ENCODE measurements around the gene SERTM1. TPM values are rescaled to one million over a fixed set of nuclear protein-coding genes. Genes with fewer than 3 reads are reported as not detected.

SERTM1 gene
- total RNA-seq (2014; rRNA removed; shearing (Covaris generic)) = 0.08 TPM in 1 of 2 replicates, not detected in the other
- 0.07 and 0.12 TPM in 2 replicates for polyA plus RNA-seq (2015; cell fraction: cytosol; rRNA removed)
- 0.05 TPM in 1 of 2 replicates, not detected in the other for polyA plus RNA-seq (2015; cell fraction: nucleus; rRNA removed)

DNA sequence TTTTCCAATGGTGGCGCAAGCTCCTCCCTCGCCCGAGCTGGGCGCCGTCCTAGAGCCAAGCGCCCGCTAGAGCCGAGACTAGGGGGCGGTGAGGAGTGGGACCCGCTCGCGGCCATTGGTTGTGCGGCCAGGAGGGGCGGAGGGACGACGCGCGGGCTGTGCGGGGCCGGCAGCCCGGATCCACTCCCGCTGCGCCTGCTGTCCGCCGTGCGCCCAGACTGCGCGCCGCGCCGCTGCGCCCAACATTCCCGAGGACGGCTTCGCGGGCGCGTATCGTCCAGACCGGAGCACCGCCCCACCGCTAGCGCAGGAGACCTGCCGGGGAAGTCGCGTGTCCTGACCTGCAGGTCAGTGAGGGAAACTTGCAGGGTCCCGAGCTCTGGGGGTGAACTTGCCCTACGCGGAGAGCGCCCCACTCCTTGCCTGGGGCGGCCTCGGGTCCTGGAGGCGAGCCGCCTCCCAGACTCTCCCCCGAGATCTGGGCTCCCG, at the start of gene SERTM1:
TSS of gene SERTM1 (plus strand) at position 183 of the 489 bp plus-strand sequence. CDS start 21,059 bp downstream, outside the sequence.
- DNase-seq (ENCODE audit: low read depth) = peak; percentile 8

DNA sequence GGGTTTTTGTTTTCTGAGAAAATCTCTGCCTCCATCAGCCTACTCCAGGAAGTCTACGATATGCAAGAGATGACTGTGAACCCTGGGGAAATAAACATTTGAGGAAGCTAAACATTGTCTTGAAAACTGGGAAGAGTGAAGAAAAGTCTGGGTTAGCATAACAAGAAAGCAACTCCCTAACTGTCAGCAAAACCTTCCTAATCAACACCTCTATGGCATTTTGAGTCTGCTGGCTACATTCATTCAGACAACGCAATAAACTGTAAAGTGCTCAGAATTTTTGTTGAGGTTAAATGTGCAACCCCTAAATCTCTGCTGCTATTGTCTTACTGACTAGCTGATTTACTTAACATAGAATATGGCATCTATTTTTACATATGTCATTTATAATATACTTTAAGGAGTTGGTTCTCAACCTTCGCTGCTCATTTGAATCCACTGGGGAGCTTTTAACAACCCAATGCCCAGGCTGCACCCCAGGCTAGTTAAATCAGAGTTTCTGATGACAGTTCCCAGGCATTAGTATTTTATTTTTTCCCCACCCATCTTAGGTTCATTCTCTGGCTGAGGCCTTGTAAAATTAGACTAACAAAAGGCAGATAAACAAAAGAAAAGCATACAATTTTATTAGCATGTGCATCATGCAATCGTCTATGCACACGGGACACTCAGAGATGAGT, 45.3 kb upstream of the SERTM1 start:
- DNase-seq (ENCODE audit: low read depth) = no peak

GRCh38 chr13:36629057-36629385, 44.8 kb upstream of the SERTM1 start:
- no peak for DNase-seq (ENCODE audit: low read depth)

DNA sequence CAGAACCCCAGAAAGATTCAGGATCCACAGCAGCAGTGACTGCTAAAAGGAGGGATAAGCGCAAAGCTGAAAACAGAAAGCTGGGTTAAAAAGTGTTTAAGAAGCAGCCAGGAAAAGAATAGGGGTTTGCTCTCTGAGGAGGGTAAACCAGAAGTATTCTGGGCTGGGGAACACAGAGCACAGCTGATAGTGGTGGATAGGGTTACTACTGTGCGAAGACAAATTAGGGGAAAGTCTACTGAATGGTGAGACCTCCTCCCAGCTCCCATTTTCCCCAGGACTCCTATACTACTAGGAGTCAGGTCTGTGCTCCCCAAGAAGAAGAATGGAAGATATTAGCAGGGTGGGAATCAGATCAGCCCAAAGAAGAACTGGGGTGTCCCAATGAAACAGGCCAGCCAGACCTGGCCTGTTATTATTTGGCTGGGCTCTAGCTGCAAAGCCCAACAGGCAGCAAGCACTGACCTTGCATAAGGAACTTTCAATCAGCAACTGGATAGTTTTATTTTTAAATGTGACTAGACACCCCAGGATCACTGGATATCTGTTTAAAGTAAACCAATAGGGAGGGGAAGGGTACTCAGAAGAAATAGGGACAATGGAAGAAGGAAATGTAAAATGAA, 43.5 kb upstream of the SERTM1 start:
- no peak for DNase-seq (ENCODE audit: low read depth)

DNA sequence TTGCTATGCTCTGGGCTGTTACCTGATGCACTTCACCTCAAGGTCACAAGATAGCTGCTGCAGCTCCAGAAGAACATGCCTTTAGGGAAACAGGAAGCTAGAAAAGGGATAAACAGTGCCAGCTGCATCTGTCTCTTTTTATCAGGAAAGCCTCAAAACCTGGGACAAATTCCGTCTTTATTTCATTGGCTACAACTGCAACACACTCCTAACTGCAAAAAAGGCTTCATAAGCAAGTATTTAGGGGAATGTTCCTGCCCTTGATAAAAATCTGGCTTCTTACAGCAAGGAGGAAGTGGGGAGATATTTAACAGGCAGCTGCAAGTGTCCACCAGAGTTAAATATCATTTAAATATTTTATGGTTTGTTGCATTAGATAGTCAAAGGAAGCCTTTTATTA, 34.2 kb upstream of the SERTM1 start:
- no peak for DNase-seq (ENCODE audit: low read depth)

GRCh38 chr13:36650611-36651010, 23.2 kb upstream of the SERTM1 start:
- DNase-seq (ENCODE audit: low read depth) = no peak

- no peak for DNase-seq (ENCODE audit: low read depth)
These were observed 8.2 kb upstream of the SERTM1 start for GRCh38 chr13:36665630-36666029.

GRCh38 chr13:36666477-36667229, 7.2 kb upstream of the SERTM1 start:
- DNase-seq (ENCODE audit: low read depth) = peak; percentile 15

GRCh38 chr13:36668316-36668715, 5.5 kb upstream of the SERTM1 start:
- DNase-seq (ENCODE audit: low read depth) = no peak

DNA sequence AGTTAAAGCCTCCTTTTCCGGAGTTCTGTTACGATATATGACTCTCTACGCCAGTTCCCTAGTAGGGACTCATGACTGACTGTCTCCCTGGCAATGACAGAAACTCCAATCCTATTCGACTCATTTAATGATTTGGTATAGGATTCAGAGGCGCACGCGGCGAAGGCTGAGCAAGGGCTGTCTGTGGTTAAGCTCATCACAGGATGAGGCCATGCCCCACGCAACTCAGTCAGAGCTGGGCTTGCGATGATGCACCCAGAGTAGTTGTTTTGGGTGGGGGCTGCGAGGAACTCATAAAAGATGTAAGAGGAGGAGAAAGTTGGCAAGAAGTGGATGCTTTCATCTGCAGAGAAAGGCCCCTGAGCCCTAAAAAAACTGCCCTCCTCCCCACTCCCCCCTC, 468 bp upstream of the SERTM1 start:
- no peak for DNase-seq (ENCODE audit: low read depth)

GRCh38 chr13:36674337-36675212, 755 bp downstream of the SERTM1 start:
- no peak for DNase-seq (ENCODE audit: low read depth)

- no peak for DNase-seq (ENCODE audit: low read depth)
These were observed 1.4 kb downstream of the SERTM1 start for GRCh38 chr13:36675213-36675536.

- DNase-seq (ENCODE audit: low read depth) = no peak
These were observed 7.1 kb downstream of the SERTM1 start for GRCh38 chr13:36680913-36681312.

DNA sequence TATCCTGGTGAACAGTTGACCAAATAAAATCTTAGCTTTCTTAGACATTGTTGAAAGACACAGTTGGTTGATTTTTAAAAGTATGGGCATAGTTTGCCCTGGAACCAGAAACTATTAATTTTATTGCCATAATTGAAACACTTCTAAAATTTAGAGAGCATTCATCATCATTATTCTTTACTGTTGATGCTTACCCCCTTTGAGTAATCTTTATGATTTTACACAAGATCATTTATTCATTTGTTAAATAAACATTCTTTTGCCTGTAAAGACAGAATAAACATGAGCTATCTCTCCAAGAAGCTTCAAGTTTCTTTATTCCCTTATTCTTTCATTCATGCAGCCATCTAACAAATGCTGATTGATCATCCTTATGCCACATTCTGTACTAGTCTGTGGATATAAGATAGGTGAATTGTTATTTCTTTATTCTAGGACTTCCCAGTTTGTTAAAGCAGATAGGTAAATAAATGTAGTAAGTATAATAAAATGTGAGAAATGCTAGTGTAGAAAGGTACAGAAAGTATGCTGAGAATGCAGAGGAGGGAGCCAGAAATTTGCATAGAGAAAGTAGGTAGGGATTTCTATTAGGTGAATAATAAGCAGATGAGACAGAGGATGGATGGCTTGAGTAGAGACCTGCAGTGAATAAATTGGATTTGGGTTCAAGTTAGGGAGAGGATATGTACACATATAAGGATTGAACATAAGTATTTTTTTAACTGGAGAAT, 8.2 kb downstream of the SERTM1 start:
- DNase-seq (ENCODE audit: low read depth) = no peak

- DNase-seq (ENCODE audit: low read depth) = no peak
These were observed 9.9 kb downstream of the SERTM1 start for GRCh38 chr13:36683701-36684100.

DNA sequence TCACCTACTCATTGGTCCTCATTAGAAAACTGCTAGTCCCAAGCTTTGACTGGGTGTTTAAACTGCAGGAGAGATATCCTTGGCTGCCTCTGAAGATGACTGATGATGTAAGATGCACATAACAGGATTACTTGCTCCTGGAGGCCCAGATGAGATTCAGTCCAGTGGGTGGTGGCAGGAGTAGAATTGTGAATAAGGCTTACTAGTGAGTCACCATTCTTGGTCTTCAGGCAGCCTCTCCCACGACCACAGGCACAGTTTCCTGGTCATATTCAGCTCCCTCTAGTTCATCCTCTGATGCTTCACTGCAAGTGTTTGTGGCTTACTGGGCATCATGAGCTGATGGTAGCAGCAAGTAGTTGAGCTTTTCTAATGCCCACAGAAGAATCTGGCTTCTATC, 12.1 kb downstream of the SERTM1 start:
- DNase-seq (ENCODE audit: low read depth) = peak; percentile 83

DNA sequence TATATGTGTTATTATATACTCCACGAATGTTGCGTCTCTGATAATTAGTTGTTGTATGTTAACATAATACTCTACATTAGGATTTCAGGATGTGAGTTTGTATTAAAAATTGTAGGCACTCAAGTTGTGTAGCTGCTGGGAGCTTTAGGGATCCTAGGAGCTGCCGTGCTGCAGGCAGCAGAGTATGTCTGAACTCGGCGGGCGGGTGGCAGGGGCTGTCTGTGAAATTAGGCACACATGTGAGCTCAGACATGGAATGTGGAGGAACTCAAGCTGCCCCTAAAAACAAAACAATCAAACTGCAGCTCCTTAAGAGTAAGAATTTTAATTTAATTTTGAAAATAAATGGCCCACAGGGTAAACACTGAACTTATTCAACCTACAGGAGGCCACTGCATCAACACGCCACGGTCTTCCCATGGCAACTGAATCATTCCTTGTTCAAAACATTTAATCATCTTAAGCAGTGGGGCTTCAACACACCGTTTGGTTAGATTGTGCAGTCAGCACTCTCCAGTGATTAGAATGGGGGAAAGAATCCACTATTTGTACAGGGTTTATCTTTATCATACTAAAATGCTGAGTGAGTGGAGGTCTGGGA, 22.7 kb downstream of the SERTM1 start:
- no peak for DNase-seq (ENCODE audit: low read depth)

DNA sequence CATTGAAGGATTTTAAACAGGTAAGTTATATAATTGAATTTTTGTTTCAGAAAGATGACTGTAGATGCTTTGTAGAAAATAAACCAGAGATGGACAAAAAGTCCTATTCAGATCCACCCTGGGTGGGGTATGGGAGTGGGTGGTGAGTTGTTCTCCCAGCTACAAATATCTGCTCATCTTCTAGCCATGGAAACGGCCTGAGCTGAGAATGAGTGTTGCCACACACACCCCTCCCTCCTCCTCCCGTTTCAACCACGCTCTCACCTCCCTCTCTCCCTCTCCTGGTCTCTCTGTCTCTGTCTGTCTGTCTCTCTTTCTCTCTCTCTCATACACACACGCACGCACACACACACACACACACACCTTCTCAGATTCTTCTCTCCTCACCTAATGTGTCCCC, 26.4 kb downstream of the SERTM1 start:
- no peak for DNase-seq (ENCODE audit: low read depth)

DNA sequence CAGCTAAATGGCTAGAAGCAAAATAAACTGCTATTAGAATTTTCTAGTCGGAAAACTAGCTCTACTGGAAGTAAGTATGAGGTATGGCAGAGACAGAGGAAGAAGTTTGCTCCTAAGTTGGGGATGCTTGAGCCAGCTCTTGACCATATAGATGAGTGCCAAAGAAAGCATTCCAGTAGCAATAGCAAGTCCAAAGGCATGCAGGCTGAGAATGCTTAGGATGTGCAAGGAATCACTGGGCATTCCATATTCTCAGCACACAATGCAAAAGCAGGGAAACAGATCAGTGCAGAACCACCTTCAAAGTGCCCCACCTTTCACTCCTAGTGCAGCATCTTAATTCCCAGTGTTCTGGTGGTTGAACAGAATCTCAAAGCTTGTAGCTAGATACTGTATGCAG, 32.9 kb downstream of the SERTM1 start:
- peak; percentile 26 for DNase-seq (ENCODE audit: low read depth)
